ENCODE results near the gene WNT10A. TPM values are rescaled to one million over a fixed set of nuclear protein-coding genes. Genes with fewer than 3 reads are reported as not detected.

Gene WNT10A
- total and polyA plus RNA-seq, 2 donors from 2014 or later: 1.1 to 10.2 TPM

DNA sequence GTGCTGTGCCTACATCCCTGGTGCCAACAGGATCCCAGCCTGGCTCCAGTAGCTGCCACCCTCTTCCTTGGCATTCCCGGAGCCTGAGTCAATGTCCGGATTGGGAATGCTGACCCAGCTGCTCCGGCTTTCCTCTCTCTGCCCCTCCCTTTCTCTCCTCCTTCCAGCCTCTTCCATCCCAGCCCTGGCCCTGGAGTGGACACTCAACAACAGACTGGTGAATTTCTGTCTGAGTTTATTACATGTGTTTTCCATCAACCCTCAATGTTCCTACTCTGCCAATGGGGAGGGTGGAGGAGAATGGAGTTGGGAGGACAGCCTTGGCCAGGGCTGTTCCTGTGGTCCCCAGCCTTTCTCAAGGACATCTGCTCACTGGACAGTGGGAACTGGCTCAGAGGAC, 48.1 kb upstream of the WNT10A start:
- no peaks in the 10 kb centered on the region for H3K36me3 ChIP-seq (ENCODE audit: control insufficient read depth in 2 of 3, insufficient read depth in 3 of 3, low read length in 3 of 3)

DNA sequence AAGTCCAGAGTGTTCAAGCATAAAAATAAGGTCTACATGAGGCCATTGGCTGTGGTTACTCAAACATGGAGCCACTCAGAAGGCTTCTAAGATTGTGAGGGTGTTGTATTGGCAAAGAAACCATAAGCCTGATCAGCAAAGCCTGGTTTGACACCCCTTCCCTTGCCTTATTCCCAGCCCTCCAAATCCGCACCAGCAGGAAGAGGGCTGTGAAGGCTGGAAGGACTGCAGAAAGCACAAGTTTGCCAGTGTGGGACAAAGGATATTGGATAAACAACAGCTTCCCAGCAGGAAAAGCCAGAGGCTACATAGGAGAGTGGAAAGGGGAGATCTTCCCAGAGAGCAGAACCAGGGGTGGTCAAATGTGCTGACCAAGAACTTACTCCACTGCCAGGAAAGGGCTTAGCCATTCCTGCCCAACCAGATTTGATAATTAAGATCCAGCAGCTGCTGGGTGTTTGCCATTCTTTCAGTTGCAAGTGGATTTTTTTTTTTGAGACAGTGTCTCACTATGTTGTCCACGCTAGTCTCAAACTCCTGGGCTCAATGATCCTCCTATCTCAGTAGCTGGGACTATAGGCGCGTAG, 47.5 kb upstream of the WNT10A start:
- DNase-seq (no peak), FAIRE-seq (no peak)
- TF ChIP-seq, protein P1, sequence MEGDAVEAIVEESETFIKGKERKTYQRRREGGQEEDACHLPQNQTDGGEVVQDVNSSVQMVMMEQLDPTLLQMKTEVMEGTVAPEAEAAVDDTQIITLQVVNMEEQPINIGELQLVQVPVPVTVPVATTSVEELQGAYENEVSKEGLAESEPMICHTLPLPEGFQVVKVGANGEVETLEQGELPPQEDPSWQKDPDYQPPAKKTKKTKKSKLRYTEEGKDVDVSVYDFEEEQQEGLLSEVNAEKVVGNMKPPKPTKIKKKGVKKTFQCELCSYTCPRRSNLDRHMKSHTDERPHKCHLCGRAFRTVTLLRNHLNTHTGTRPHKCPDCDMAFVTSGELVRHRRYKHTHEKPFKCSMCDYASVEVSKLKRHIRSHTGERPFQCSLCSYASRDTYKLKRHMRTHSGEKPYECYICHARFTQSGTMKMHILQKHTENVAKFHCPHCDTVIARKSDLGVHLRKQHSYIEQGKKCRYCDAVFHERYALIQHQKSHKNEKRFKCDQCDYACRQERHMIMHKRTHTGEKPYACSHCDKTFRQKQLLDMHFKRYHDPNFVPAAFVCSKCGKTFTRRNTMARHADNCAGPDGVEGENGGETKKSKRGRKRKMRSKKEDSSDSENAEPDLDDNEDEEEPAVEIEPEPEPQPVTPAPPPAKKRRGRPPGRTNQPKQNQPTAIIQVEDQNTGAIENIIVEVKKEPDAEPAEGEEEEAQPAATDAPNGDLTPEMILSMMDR (IDR thresholded peaks at IDR 0.05; ENCODE audit: borderline replicate concordance, extremely low read depth, insufficient read depth): no peak
- intact Hi-C loops (cut with DNase I): no loop called here
- no peak overlapping the region for H3K9ac ChIP-seq (ENCODE audit: low read length in 3 of 3)
- H3K4me1 ChIP-seq (ENCODE audit: control insufficient read depth in 2 of 3, insufficient read depth in 2 of 3, low read depth in 1 of 3, low read length in 3 of 3): peaks cover 0 to 2% (median 0%) of the 10 kb centered on the region in 3 donors
- H3K9me3 ChIP-seq (ENCODE audit: control insufficient read depth in 2 of 3, insufficient read depth in 1 of 3, low read length in 3 of 3): peaks cover 0 to 5% (median 0%) of the 10 kb centered on the region in 3 donors
- no peak overlapping the region for H3K27ac ChIP-seq (ENCODE audit: low read depth in 2 of 2, low read length in 2 of 2)
- H3K36me3 ChIP-seq (ENCODE audit: control insufficient read depth in 2 of 3, insufficient read depth in 3 of 3, low read length in 3 of 3): no peaks in the 10 kb centered on the region
- no peaks in the 10 kb centered on the region for H3K27me3 ChIP-seq (ENCODE audit: control insufficient read depth, insufficient read depth, low read length)
- H3K4me3 ChIP-seq (ENCODE audit: low read length in 3 of 3): no peak overlapping the region

More for the DNA sequence above, 48.1 kb upstream of the WNT10A start:
- no peak overlapping the region for H3K4me3 ChIP-seq (ENCODE audit: low read length in 3 of 3)
- no peaks in the 10 kb centered on the region for H3K27me3 ChIP-seq (ENCODE audit: control insufficient read depth, insufficient read depth, low read length)
- TF ChIP-seq, protein P1 (IDR thresholded peaks at IDR 0.05; ENCODE audit: borderline replicate concordance, extremely low read depth, insufficient read depth): no peak
- FAIRE-seq (no peak), DNase-seq (no peak)
- H3K9ac ChIP-seq (ENCODE audit: low read length in 3 of 3): no peak overlapping the region
- H3K9me3 ChIP-seq (ENCODE audit: control insufficient read depth in 2 of 3, insufficient read depth in 1 of 3, low read length in 3 of 3): peaks cover 0 to 4% (median 0%) of the 10 kb centered on the region in 3 donors
- intact Hi-C loops (cut with DNase I): no loop called here
- H3K4me1 ChIP-seq (ENCODE audit: control insufficient read depth in 2 of 3, insufficient read depth in 2 of 3, low read depth in 1 of 3, low read length in 3 of 3): peaks cover 0 to 2% (median 0%) of the 10 kb centered on the region in 3 donors
- H3K27ac ChIP-seq (ENCODE audit: low read depth in 2 of 2, low read length in 2 of 2): no peak overlapping the region

DNA sequence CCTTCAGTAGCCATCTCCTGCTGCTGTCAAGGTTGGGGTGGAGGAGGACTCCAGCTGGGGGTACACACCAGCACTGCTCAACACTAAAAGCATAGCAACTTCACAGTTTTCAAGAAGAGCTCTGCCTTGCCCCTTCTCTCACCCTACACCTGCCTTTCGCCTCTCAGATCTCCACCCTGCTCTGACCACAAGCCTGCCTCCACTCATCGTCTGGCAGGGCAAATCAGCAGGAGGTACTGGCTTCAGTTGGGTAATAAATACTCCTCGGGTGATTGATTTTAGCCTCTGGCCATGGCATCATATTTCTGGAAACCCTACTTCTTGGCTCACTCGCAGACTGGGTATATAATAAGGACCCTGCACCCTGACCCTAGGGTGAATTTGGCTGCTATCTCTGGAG, 46.0 kb upstream of the WNT10A start:
- Histone ChIP-seq H3K4me1 (ENCODE audit: control insufficient read depth in 2 of 3, insufficient read depth in 2 of 3, low read depth in 1 of 3, low read length in 3 of 3) (peaks cover 0 to 2% (median 0%) of the 10 kb centered on the region in 3 donors), H3K36me3 (ENCODE audit: control insufficient read depth in 2 of 3, insufficient read depth in 3 of 3, low read length in 3 of 3) (no peaks in the 10 kb centered on the region), H3K27ac (ENCODE audit: low read depth in 2 of 2, low read length in 2 of 2) (no peak overlapping the region), H3K4me3 (ENCODE audit: low read length in 3 of 3) (no peak overlapping the region), H3K9me3 (ENCODE audit: control insufficient read depth in 2 of 3, insufficient read depth in 1 of 3, low read length in 3 of 3) (peaks cover 0 to 5% (median 0%) of the 10 kb centered on the region in 3 donors), H3K9ac (ENCODE audit: low read length in 3 of 3) (no peak overlapping the region), H3K27me3 (ENCODE audit: control insufficient read depth, insufficient read depth, low read length) (no peaks in the 10 kb centered on the region)
- FAIRE-seq (no peak), DNase-seq (no peak)
- intact Hi-C loops (cut with DNase I): no loop called here
- TF ChIP-seq, protein P1 (IDR thresholded peaks at IDR 0.05; ENCODE audit: borderline replicate concordance, extremely low read depth, insufficient read depth): no peak
